GM12878 (cell line): ENCODE results near the gene DMAP1.

Experiments used
- BHLHE40 ChIP-seq, 2 experiments: fragments of 450-650 bp in 1 of 2; IDR thresholded peaks; 2 replicates each; pipeline ENCODE4 v1.6.1; 2011 to 2017; ENCODE audit warnings: low read depth in 2 of 2, borderline replicate concordance in 1 of 2, improper control_type of control experiment in 1 of 2, low read length in 1 of 2, mild to moderate bottlenecking in 1 of 2
- CHD1 ChIP-seq: IDR thresholded peaks from 2 replicates; pipeline ENCODE4 v1.6.1; 2012; ENCODE audit warnings: low read depth, low read length, improper control_type of control experiment
- HDAC2 ChIP-seq: fragments of 200-600 bp; sonication (generic); IDR thresholded peaks from 2 replicates; pipeline ENCODE4 v1.6.1; 2017
- KAT2A ChIP-seq: conservative IDR thresholded peaks from 2 replicates; pipeline ENCODE4 v1.6.1; 2011; ENCODE audit warnings: low read depth, low read length; ENCODE audit not compliant: control insufficient read depth
- NR2C2 ChIP-seq: IDR thresholded peaks from 2 replicates; pipeline ENCODE4 v1.6.1; 2011; ENCODE audit warnings: borderline replicate concordance, low read depth; ENCODE audit not compliant: control insufficient read depth, insufficient read length
- PAX8 ChIP-seq: fragments of 450-650 bp; IDR thresholded peaks from 2 replicates; pipeline ENCODE4 v1.6.1; 2017; ENCODE audit warnings: mild to moderate bottlenecking, moderate library complexity
- POLR2AphosphoS5 ChIP-seq: IDR thresholded peaks from 2 replicates; pipeline ENCODE4 v1.6.1; 2011; ENCODE audit warnings: mild to moderate bottlenecking, low read length, inconsistent platforms
- RAD21 ChIP-seq: IDR thresholded peaks from 2 replicates; pipeline ENCODE4 v1.6.1; 2011; ENCODE audit warnings: mild to moderate bottlenecking, low read depth, low read length, moderate library complexity; ENCODE audit not compliant: insufficient read depth
- SUPT20H ChIP-seq: IDR thresholded peaks from 2 replicates; pipeline ENCODE4 v1.6.1; 2011; ENCODE audit warnings: low read depth, mild to moderate bottlenecking, low read length, moderate library complexity, borderline replicate concordance; ENCODE audit not compliant: control insufficient read depth
- TF ChIP-seq, protein P1 (sequence below), 3 experiments: IDR thresholded peaks in 2 of 3; conservative IDR thresholded peaks in 1 of 3; 2 replicates each; pipeline ENCODE4 v1.5.1; 2011; ENCODE audit warnings: low read depth in 3 of 3, low read length in 3 of 3, mild to moderate bottlenecking in 3 of 3, control low read depth in 2 of 3, moderate library complexity in 2 of 3, inconsistent platforms in 1 of 3, mixed read lengths in 1 of 3; ENCODE audit not compliant: control insufficient read depth in 2 of 3, insufficient read depth in 1 of 3; ENCODE audit errors: extremely low read depth in 1 of 3
- TF ChIP-seq, protein P2 (sequence below): fragments of 450-650 bp; IDR thresholded peaks from 2 replicates; pipeline ENCODE4 v1.6.1; 2016; ENCODE audit warnings: mild to moderate bottlenecking

DNA sequence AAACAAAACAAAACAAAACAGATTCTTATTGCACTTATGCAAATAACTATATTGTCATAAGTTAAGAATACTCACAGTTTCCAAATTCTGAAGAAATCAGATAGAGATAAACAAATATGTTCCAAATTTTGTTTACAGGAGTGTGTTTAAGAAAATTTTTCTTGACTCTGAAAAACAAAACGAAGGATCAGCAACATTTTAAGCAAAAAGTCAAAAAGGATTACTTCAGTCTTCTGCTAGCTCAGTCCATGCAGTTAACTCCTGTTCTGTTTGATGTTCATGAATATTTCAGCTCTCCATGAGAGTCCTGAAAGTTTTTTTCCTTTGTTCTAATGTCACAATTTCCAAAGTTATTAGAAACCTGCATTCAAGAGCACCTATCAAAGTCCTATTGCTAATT is 38.6 kb upstream of the DMAP1 start:
- TF ChIP-seq RAD21 (no peak), HDAC2 (no peak), POLR2AphosphoS5 (no peak), NR2C2 (no peak), SUPT20H (no peak), CHD1 (no peak), KAT2A (no peak), PAX8 (no peak), BHLHE40 (IDR thresholded peaks at IDR 0.05; ENCODE audit: borderline replicate concordance in 1 of 2, low read depth in 2 of 2, low read length in 1 of 2) (no peak)
- TF ChIP-seq, protein P1, sequence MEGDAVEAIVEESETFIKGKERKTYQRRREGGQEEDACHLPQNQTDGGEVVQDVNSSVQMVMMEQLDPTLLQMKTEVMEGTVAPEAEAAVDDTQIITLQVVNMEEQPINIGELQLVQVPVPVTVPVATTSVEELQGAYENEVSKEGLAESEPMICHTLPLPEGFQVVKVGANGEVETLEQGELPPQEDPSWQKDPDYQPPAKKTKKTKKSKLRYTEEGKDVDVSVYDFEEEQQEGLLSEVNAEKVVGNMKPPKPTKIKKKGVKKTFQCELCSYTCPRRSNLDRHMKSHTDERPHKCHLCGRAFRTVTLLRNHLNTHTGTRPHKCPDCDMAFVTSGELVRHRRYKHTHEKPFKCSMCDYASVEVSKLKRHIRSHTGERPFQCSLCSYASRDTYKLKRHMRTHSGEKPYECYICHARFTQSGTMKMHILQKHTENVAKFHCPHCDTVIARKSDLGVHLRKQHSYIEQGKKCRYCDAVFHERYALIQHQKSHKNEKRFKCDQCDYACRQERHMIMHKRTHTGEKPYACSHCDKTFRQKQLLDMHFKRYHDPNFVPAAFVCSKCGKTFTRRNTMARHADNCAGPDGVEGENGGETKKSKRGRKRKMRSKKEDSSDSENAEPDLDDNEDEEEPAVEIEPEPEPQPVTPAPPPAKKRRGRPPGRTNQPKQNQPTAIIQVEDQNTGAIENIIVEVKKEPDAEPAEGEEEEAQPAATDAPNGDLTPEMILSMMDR (IDR thresholded peaks at IDR 0.05 in 2 of 3, conservative IDR thresholded peaks at IDR 0.05 in 1 of 3; ENCODE audit: control insufficient read depth in 2 of 3, extremely low read depth in 1 of 3, insufficient read depth in 1 of 3, low read depth in 3 of 3, low read length in 3 of 3), result no peak
- TF ChIP-seq, protein P2, sequence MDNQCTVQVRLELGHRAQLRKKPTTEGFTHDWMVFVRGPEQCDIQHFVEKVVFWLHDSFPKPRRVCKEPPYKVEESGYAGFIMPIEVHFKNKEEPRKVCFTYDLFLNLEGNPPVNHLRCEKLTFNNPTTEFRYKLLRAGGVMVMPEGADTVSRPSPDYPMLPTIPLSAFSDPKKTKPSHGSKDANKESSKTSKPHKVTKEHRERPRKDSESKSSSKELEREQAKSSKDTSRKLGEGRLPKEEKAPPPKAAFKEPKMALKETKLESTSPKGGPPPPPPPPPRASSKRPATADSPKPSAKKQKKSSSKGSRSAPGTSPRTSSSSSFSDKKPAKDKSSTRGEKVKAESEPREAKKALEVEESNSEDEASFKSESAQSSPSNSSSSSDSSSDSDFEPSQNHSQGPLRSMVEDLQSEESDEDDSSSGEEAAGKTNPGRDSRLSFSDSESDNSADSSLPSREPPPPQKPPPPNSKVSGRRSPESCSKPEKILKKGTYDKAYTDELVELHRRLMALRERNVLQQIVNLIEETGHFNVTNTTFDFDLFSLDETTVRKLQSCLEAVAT, result no peak
